DND-41 (cell line): ENCODE results near the gene HEATR3.

Experiments
- EZH2 ChIP-seq: IDR thresholded peaks from 3 replicates; pipeline ENCODE4 v1.6.1; 2012; ENCODE audit warnings: borderline replicate concordance, low read depth, mild to moderate bottlenecking, moderate library complexity, low read length, inconsistent platforms; ENCODE audit not compliant: severe bottlenecking
- TF ChIP-seq, protein P1 (sequence below): IDR thresholded peaks from 2 replicates; pipeline ENCODE4 v1.5.1; 2012; ENCODE audit warnings: borderline replicate concordance, low read length, moderate library complexity, mild to moderate bottlenecking; ENCODE audit not compliant: poor library complexity, severe bottlenecking; ENCODE audit errors: extremely low read depth

DNA sequence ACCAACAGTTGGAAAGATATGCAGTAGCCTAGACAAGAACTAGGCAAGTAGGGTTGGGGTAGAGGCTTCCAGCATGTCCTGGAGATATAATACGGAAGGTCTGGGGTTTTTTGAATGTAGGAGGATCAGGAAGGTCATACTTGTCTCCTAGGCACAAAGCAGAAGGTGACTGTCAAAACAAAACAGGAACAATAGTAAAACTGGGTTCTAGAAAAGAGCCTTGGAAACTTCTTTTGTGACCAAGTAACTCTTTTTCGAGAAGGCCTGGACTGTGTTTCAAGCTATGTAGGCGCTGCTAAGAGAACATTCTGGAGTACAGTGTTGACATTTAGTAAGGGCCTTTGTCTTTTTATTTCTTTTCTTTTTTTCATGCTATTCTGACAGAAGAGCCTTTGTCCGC, 60.4 kb downstream of the HEATR3 start:
- TF ChIP-seq, protein P1, sequence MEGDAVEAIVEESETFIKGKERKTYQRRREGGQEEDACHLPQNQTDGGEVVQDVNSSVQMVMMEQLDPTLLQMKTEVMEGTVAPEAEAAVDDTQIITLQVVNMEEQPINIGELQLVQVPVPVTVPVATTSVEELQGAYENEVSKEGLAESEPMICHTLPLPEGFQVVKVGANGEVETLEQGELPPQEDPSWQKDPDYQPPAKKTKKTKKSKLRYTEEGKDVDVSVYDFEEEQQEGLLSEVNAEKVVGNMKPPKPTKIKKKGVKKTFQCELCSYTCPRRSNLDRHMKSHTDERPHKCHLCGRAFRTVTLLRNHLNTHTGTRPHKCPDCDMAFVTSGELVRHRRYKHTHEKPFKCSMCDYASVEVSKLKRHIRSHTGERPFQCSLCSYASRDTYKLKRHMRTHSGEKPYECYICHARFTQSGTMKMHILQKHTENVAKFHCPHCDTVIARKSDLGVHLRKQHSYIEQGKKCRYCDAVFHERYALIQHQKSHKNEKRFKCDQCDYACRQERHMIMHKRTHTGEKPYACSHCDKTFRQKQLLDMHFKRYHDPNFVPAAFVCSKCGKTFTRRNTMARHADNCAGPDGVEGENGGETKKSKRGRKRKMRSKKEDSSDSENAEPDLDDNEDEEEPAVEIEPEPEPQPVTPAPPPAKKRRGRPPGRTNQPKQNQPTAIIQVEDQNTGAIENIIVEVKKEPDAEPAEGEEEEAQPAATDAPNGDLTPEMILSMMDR = no peak
- no peak for TF ChIP-seq EZH2
